Caco-2 (cell line): Measurements from ENCODE around the gene KRTAP9-6. TPM values are rescaled to one million over a fixed set of nuclear protein-coding genes. Genes with fewer than 3 reads are reported as not detected.
"Not testable (repeated sequence)": the region's sequence is repeated elsewhere in the genome, so short reads cannot be mapped to it uniquely, and the experiment has no call there.

ENCODE experiments used
- BruUV-seq: library from RNA; stranded (reverse); fragments of 400-500 nt; replicated peaks from 2 replicates; lab custom pipeline; 2021; lab: Mats Ljungman, UMichigan
- CTCF ChIA-PET: fragments of 300-600 bp; sonication (Branson Sonifier 250); formaldehyde crosslinking; loops from one replicate; lab custom pipeline; 2022; ENCODE audit warnings: antibody characterized with exemption; lab: Charles Lee
- POLR2A ChIA-PET: fragments of 300-600 bp; sonication (Branson Sonifier 250); formaldehyde crosslinking; loops from one replicate; lab custom pipeline; 2022; ENCODE audit warnings: antibody characterized with exemption; lab: Charles Lee
- DNase-seq, 2 experiments: peaks; one replicate each; pipeline versions ENCODE4 v3.0.0 to v3.0.0-alpha.2; 2020 to 2022
- H3K27me3 ChIP-seq: replicated peaks from 2 replicates; pipeline ENCODE4 v1.6.0; 2011; ENCODE audit warnings: low read length; ENCODE audit not compliant: control insufficient read depth, insufficient read depth
- H3K36me3 ChIP-seq: 2 replicates; pipeline ENCODE4 v1.5.1; 2011; ENCODE audit warnings: low read length; ENCODE audit not compliant: control insufficient read depth, insufficient read depth
- H3K4me1 ChIP-seq: fragments of 250-450 bp; sonication (Bioruptor Pico); 2 replicates; pipeline ENCODE4 v1.5.1; 2020; ENCODE audit warnings: mild to moderate bottlenecking
- H3K4me3 ChIP-seq: 2 replicates; pipeline ENCODE4 v1.5.1; 2011; ENCODE audit warnings: low read depth, mild to moderate bottlenecking, control low read depth, low read length
- H3K9me3 ChIP-seq: fragments of 250-450 bp; sonication (Bioruptor Pico); 2 replicates; pipeline ENCODE4 v1.5.1; 2020; ENCODE audit warnings: mild to moderate bottlenecking, moderate library complexity
- H3K27ac Mint-ChIP-seq: one replicate; pipeline ENCODE4 v1.8.0; 2022; ENCODE audit warnings: mixed read lengths; ENCODE audit not compliant: unreplicated experiment
- H3K27me3 Mint-ChIP-seq: one replicate; pipeline ENCODE4 v1.8.0; 2022; ENCODE audit warnings: mixed read lengths; ENCODE audit not compliant: insufficient read depth, unreplicated experiment
- H3K36me3 Mint-ChIP-seq: one replicate; pipeline ENCODE4 v1.8.0; 2022; ENCODE audit warnings: mild to moderate bottlenecking, mixed read lengths; ENCODE audit not compliant: insufficient read depth, unreplicated experiment
- H3K4me1 Mint-ChIP-seq: one replicate; pipeline ENCODE4 v1.8.0; 2022; ENCODE audit warnings: low read depth, mixed read lengths; ENCODE audit not compliant: unreplicated experiment
- H3K4me3 Mint-ChIP-seq: one replicate; pipeline ENCODE4 v1.8.0; 2022; ENCODE audit warnings: mild to moderate bottlenecking, moderate library complexity, mixed read lengths; ENCODE audit not compliant: unreplicated experiment
- H3K9me3 Mint-ChIP-seq: one replicate; pipeline ENCODE4 v1.8.0; 2022; ENCODE audit warnings: mixed read lengths; ENCODE audit not compliant: unreplicated experiment
- CTCF ChIP-seq, 2 experiments: fragments of 200-600 bp in 1 of 2; IDR thresholded peaks; 1 replicate in 1 of 2; 2 replicates in 1 of 2; pipeline versions ENCODE4 v1.5.1 to v1.8.0; 2011 to 2022; ENCODE audit warnings: antibody characterized with exemption in 1 of 2, control low read depth in 1 of 2, inconsistent platforms in 1 of 2, low read depth in 1 of 2, low read length in 1 of 2, mild to moderate bottlenecking in 1 of 2, moderate library complexity in 1 of 2; ENCODE audit not compliant: insufficient read depth in 1 of 2, severe bottlenecking in 1 of 2, unreplicated experiment in 1 of 2
- intact Hi-C: fragments of 100-400 bp; cut with micrococcal nuclease; formaldehyde crosslinking; loops from one replicate; pipeline ENCODE4 v1.10.0; 2022; ENCODE audit not compliant: unreplicated experiment
- total RNA-seq: library from RNA; stranded (reverse); gene quantifications from 2 replicates; pipeline ENCODE4 v1.2.3, GENCODE V29; 2022

The KRTAP9-6 gene
- total RNA-seq, 1 experiment from 2014 or later: not detected

- Mint-ChIP-seq H3K36me3 (no peaks in the 10 kb centered on the region), H3K9me3 (no peaks in the 10 kb centered on the region), H3K27ac (no peak overlapping the region), H3K27me3 (peaks cover 4% of the 10 kb centered on the region), H3K4me1 (no peaks in the 10 kb centered on the region), H3K4me3 (no peak overlapping the region)
- no peaks in the 10 kb centered on the region for H3K27me3 ChIP-seq
- H3K4me3 ChIP-seq: no peak overlapping the region
- intact Hi-C loops: no loop called here
- DNase-seq: no peak
- CTCF ChIA-PET: no interaction called here
- BruUV-seq: no TSS peak
- no peak for TF ChIP-seq CTCF (IDR thresholded peaks at IDR 0.05; ENCODE audit: insufficient read depth in 1 of 2, low read depth in 1 of 2, low read length in 1 of 2, severe bottlenecking in 1 of 2, unreplicated experiment in 1 of 2)
- POLR2A ChIA-PET: no interaction called here
- H3K9me3 ChIP-seq: no peaks in the 10 kb centered on the region
- no peaks in the 10 kb centered on the region for H3K36me3 ChIP-seq
- no peaks in the 10 kb centered on the region for H3K4me1 ChIP-seq
These were observed 33.4 kb upstream of the KRTAP9-6 start for GRCh38 chr17:41231731-41232130.

- BruUV-seq, H3K36me3 ChIP-seq, H3K27me3 Mint-ChIP-seq, H3K27me3 ChIP-seq, DNase-seq, H3K4me1 ChIP-seq, H3K9me3 ChIP-seq, H3K9me3 Mint-ChIP-seq, CTCF ChIA-PET, H3K4me3 ChIP-seq, H3K4me3 Mint-ChIP-seq, H3K27ac Mint-ChIP-seq, intact Hi-C loops, H3K4me1 Mint-ChIP-seq, H3K36me3 Mint-ChIP-seq: not testable (repeated sequence)
- POLR2A ChIA-PET: interaction anchor here (0.6 kb wide), 1 partner anchor 174 kb away, joined by 6 read pairs; no protein-coding TSS in a partner anchor
These were observed 32.6 kb upstream of the KRTAP9-6 start, which contains the start of gene KRTAP9-3 for GRCh38 chr17:41232399-41233105. KRTAP9-3 (plus strand) TSS chr17:41232449; CDS start chr17:41232502, 53 bp downstream.

GRCh38 chr17:41237116-41237515, 28.1 kb upstream of the KRTAP9-6 start:
- intact Hi-C loops, CTCF ChIA-PET, BruUV-seq, H3K27me3 ChIP-seq, H3K36me3 ChIP-seq, H3K36me3 Mint-ChIP-seq, POLR2A ChIA-PET, H3K4me1 Mint-ChIP-seq, H3K4me3 Mint-ChIP-seq, H3K27me3 Mint-ChIP-seq, H3K4me3 ChIP-seq, H3K27ac Mint-ChIP-seq, H3K4me1 ChIP-seq, H3K9me3 ChIP-seq, DNase-seq: not testable (repeated sequence)
- peaks cover 10% of the 10 kb centered on the region for H3K9me3 Mint-ChIP-seq

GRCh38 chr17:41237949-41238437, 27.2 kb upstream of the KRTAP9-6 start, which contains the start of gene KRTAP9-8:
KRTAP9-8 (plus strand) TSS chr17:41237999; CDS start chr17:41238052, 53 bp downstream.
- DNase-seq, H3K27ac Mint-ChIP-seq, H3K27me3 ChIP-seq, H3K4me1 ChIP-seq, H3K36me3 Mint-ChIP-seq, H3K9me3 ChIP-seq, H3K4me1 Mint-ChIP-seq, CTCF ChIA-PET, H3K4me3 Mint-ChIP-seq, BruUV-seq, H3K36me3 ChIP-seq, intact Hi-C loops, POLR2A ChIA-PET, H3K4me3 ChIP-seq, H3K27me3 Mint-ChIP-seq: not testable (repeated sequence)
- peaks cover 19% of the 10 kb centered on the region for H3K9me3 Mint-ChIP-seq

- H3K4me1 ChIP-seq, POLR2A ChIA-PET, H3K4me3 ChIP-seq, H3K4me3 Mint-ChIP-seq, H3K27me3 Mint-ChIP-seq, intact Hi-C loops, H3K27me3 ChIP-seq, H3K36me3 Mint-ChIP-seq, H3K36me3 ChIP-seq, H3K4me1 Mint-ChIP-seq, BruUV-seq, DNase-seq, H3K9me3 ChIP-seq, H3K27ac Mint-ChIP-seq: not testable (repeated sequence)
- H3K9me3 Mint-ChIP-seq: peaks cover 12% of the 10 kb centered on the region
- CTCF ChIA-PET: interaction anchor here (0.6 kb wide), 1 partner anchor 441 kb away, joined by 3 read pairs; no protein-coding TSS in a partner anchor
These were observed 18.0 kb upstream of the KRTAP9-6 start for GRCh38 chr17:41246995-41247787.
